SU-DHL-6 (cell line): ENCODE measurements around the gene CTAG2.

Source experiments
- H2AFZ ChIP-seq: fragments of 200-600 bp; sonication (generic); 2 replicates; pipeline ENCODE4 v1.6.1; 2014; ENCODE audit warnings: low read depth, mild to moderate bottlenecking, moderate library complexity, mixed read lengths, antibody characterized with exemption, low read length; ENCODE audit not compliant: severe bottlenecking
- H3F3A ChIP-seq: fragments of 200-600 bp; shearing (Covaris generic); 2 replicates; pipeline ENCODE4 v1.6.0; 2016; ENCODE audit warnings: antibody characterized with exemption, mild to moderate bottlenecking; ENCODE audit not compliant: insufficient read depth
- H3K27ac ChIP-seq: fragments of 200-600 bp; sonication (generic); 2 replicates; pipeline ENCODE4 v1.5.1; 2016; ENCODE audit warnings: low read depth, mild to moderate bottlenecking, low read length, moderate library complexity, mixed read lengths
- H3K27me3 ChIP-seq: fragments of 200-600 bp; sonication (generic), shearing (Covaris generic); 2 replicates; pipeline ENCODE4 v1.6.0; 2014; ENCODE audit warnings: mild to moderate bottlenecking, low read length
- H3K36me3 ChIP-seq: fragments of 200-600 bp; sonication (generic); 2 replicates; pipeline ENCODE4 v1.6.1; 2014; ENCODE audit warnings: mild to moderate bottlenecking, low read length, mixed read lengths
- H3K4me2 ChIP-seq: fragments of 300-600, 200-600 bp; shearing (Covaris generic), sonication (generic); 2 replicates; pipeline ENCODE4 v1.6.0; 2014; ENCODE audit warnings: low read length, low read depth, mild to moderate bottlenecking; ENCODE audit not compliant: poor library complexity, severe bottlenecking
- H3K4me3 ChIP-seq: fragments of 200-600 bp; sonication (generic); 2 replicates; pipeline ENCODE4 v1.5.1; 2014; ENCODE audit warnings: antibody characterized with exemption, low read length, mild to moderate bottlenecking, mixed read lengths; ENCODE audit not compliant: insufficient read depth, poor library complexity, severe bottlenecking
- H3K79me2 ChIP-seq: fragments of 200-600 bp; sonication (generic); 2 replicates; pipeline ENCODE4 v1.6.1; 2014; ENCODE audit warnings: mild to moderate bottlenecking, low read length, moderate library complexity; ENCODE audit not compliant: insufficient read depth
- H3K9ac ChIP-seq: fragments of 200-600 bp; sonication (generic); 2 replicates; pipeline ENCODE4 v1.7.0; 2014; ENCODE audit warnings: mild to moderate bottlenecking, low read length
- H3K9me2 ChIP-seq: fragments of 200-600 bp; sonication (generic); replicated peaks from 2 replicates; pipeline ENCODE4 v1.6.1; 2014; ENCODE audit warnings: low read length; ENCODE audit not compliant: insufficient read depth
- H3K9me3 ChIP-seq: fragments of 200-600 bp; sonication (generic); 2 replicates; pipeline ENCODE4 v1.6.1; 2014; ENCODE audit warnings: low read length, mixed read lengths; ENCODE audit not compliant: insufficient read depth
- H4K20me1 ChIP-seq: fragments of 200-600 bp; sonication (generic); 2 replicates; pipeline ENCODE4 v1.6.1; 2014; ENCODE audit warnings: low read depth, mild to moderate bottlenecking, antibody characterized with exemption, low read length, moderate library complexity, mixed read lengths
- CTCF ChIP-seq: fragments of 200-600 bp; sonication (generic); IDR thresholded peaks from one replicate; pipeline ENCODE4 v1.5.1; 2017; ENCODE audit warnings: antibody characterized with exemption, mild to moderate bottlenecking, low read length, moderate library complexity; ENCODE audit not compliant: insufficient read depth, poor library complexity, severe bottlenecking
- EZH2phosphoT487 ChIP-seq: fragments of 200-600 bp; sonication (generic), shearing (Covaris generic); conservative IDR thresholded peaks from 2 replicates; pipeline ENCODE4 v1.6.1; 2018; ENCODE audit warnings: mild to moderate bottlenecking, antibody characterized with exemption, low read length, moderate library complexity, mixed read lengths

The CTAG2 gene

GRCh38 chrX:154654925-154655324 lies 1.5 kb upstream of the CTAG2 start:
- no peak overlapping the region for H3K27ac ChIP-seq
- H3F3A ChIP-seq: no peaks in the 10 kb centered on the region
- H3K4me3 ChIP-seq: no peak overlapping the region
- H2AFZ ChIP-seq: no peak overlapping the region
- no peak for TF ChIP-seq EZH2phosphoT487
- no peak for TF ChIP-seq CTCF
- H3K9me2 ChIP-seq: no peaks in the 10 kb centered on the region
- no peaks in the 10 kb centered on the region for H4K20me1 ChIP-seq
- no peaks in the 10 kb centered on the region for H3K79me2 ChIP-seq
- no peaks in the 10 kb centered on the region for H3K27me3 ChIP-seq
- no peak overlapping the region for H3K4me2 ChIP-seq
- no peaks in the 10 kb centered on the region for H3K9me3 ChIP-seq
- no peaks in the 10 kb centered on the region for H3K36me3 ChIP-seq
- no peak overlapping the region for H3K9ac ChIP-seq

GRCh38 chrX:154654372-154654771 lies 993 bp upstream of the CTAG2 start:
- Histone ChIP-seq H3K9ac (no peak overlapping the region), H3K27ac (no peak overlapping the region), H3K4me3 (no peak overlapping the region), H3K9me2 (no peaks in the 10 kb centered on the region), H3K4me2 (no peak overlapping the region), H3K9me3 (no peaks in the 10 kb centered on the region), H3K79me2 (no peaks in the 10 kb centered on the region), H2AFZ (no peak overlapping the region), H3K27me3 (no peaks in the 10 kb centered on the region), H4K20me1 (no peaks in the 10 kb centered on the region), H3F3A (no peaks in the 10 kb centered on the region), H3K36me3 (no peaks in the 10 kb centered on the region)
- TF ChIP-seq EZH2phosphoT487 (no peak), CTCF (no peak)

- H3K9me3 ChIP-seq: no peaks in the 10 kb centered on the region
- no peak overlapping the region for H2AFZ ChIP-seq
- H3K36me3 ChIP-seq: no peaks in the 10 kb centered on the region
- no peaks in the 10 kb centered on the region for H3K27me3 ChIP-seq
- no peak overlapping the region for H3K4me2 ChIP-seq
- no peaks in the 10 kb centered on the region for H4K20me1 ChIP-seq
- no peak overlapping the region for H3K4me3 ChIP-seq
- H3K27ac ChIP-seq: no peak overlapping the region
- no peak overlapping the region for H3K9ac ChIP-seq
- TF ChIP-seq EZH2phosphoT487 (no peak), CTCF (no peak)
- no peaks in the 10 kb centered on the region for H3F3A ChIP-seq
- H3K79me2 ChIP-seq: no peaks in the 10 kb centered on the region
- no peaks in the 10 kb centered on the region for H3K9me2 ChIP-seq
Observed at GRCh38 chrX:154653048-154653401, 354 bp downstream of the CTAG2 start.

GRCh38 chrX:154652311-154653047 lies 900 bp downstream of the CTAG2 start:
- Histone ChIP-seq H3K27ac (no peak overlapping the region), H3K36me3 (no peaks in the 10 kb centered on the region), H3K9me3 (no peaks in the 10 kb centered on the region), H3K9me2 (no peaks in the 10 kb centered on the region), H3K4me3 (no peak overlapping the region), H3K79me2 (no peaks in the 10 kb centered on the region), H4K20me1 (no peaks in the 10 kb centered on the region), H3K27me3 (no peaks in the 10 kb centered on the region), H3F3A (no peaks in the 10 kb centered on the region), H3K4me2 (no peak overlapping the region), H2AFZ (no peak overlapping the region), H3K9ac (no peak overlapping the region)
- TF ChIP-seq EZH2phosphoT487: no peak
- TF ChIP-seq CTCF: no peak
